Measurements from ENCODE around the gene FOXN4.

Gene FOXN4

DNA sequence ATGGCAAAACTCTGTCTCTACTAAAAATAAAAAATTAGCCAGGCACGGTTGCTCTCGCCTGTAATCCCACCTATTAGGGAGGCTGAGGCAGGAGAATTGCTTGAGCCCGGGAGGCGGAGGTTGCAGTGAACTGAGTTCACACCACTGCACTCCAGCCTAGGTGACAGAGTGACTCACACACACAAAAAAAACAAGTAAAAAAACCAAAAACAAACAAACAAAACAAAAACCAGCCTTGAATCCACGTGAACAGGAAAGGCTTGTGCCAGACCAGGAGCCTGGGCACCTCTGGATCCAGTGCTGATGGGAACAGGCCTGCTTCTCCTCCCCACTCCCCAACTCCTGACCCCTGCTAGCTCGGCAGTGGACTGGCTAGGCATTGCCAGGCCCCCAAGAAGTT, 3.5 kb downstream of the FOXN4 start:
- DNase-seq (ENCODE audit: low read depth, low spot score), result no peak

DNA sequence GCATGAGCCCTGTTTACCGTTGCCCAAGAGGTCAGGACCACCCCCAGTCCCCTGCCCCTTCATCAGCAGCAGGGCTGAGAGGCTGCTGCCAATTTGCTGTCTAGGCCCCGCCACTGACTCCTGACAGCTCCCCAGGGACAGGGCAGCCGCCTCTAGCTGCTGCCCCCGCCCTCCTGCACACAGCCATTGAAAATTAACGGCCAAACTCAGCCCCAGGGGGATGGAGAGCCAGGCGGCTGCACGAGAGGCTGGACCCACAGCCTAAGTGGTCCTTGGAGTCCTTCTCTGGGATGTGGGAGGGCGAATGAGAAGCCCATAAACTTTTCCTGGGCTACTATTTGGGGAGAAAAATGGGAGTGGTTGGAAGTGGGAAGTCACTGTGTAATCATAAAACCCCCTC, 4.6 kb downstream of the FOXN4 start:
- no peak for DNase-seq (ENCODE audit: low read depth, low spot score)

DNA sequence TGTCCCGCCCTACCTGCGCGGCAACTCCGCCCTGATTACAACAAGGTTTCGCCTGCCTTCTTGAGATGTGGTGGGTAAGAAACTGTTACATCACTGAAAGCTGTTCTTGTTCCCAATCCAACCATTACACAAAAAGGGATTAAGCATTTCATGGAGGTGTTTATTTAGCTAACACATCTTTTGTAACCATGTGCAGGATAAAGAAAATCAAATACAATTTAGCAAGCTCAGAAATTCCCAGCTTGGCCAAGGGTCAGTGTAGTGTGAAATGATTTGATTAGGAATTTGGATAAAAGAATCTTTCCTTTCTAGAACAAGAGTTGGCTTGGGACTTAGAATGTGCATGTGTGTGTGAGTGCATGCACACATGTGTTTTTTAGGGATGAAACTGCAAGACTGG, 6.3 kb downstream of the FOXN4 start:
- DNase-seq (ENCODE audit: low read depth, low spot score), result no peak

DNA sequence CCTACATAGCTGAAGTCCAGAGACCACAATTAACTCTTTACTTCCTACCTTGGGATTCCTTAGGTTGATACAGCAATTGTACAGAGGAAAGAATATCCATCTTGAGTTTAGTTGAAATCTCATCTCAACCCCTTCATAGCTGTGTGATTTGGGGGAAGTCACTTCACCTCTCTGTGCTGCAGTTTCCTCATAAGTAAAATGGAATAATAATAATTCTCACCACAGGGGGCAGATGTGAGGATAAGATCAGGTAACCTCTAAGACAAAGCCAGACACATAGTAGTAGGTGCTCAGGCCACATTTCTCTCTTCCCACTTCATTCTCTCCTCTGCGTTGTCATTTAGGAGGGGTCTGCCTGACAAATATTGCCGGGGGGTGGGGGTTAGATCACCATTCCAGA, 6.7 kb downstream of the FOXN4 start:
- no peak for DNase-seq (ENCODE audit: low read depth, low spot score)

DNA sequence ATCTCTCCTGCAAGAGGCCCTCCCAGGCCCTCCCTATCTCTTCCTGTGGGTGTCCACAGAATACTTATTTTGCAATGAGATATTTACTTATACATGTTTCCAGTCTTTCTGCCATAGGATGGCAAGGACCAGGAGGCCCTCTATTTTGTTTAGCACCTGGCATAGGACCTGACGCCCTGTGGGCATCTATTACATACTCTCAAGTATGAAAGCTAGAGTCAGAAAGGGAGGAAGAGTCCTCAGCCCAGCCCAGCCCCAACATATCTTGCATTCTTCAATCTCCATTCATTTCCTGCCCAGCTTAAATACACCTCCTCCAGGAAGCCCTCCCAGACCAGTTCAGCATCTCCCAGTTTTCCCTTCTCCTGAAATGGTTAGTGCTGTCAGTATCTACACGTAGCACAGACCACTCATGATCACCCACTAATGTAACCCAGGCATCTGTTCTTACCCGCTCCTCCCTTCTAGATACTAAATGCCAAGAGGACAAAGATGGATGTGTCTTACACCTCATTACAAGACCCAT, 7.4 kb downstream of the FOXN4 start:
- no peak for DNase-seq (ENCODE audit: low read depth, low spot score)

DNA sequence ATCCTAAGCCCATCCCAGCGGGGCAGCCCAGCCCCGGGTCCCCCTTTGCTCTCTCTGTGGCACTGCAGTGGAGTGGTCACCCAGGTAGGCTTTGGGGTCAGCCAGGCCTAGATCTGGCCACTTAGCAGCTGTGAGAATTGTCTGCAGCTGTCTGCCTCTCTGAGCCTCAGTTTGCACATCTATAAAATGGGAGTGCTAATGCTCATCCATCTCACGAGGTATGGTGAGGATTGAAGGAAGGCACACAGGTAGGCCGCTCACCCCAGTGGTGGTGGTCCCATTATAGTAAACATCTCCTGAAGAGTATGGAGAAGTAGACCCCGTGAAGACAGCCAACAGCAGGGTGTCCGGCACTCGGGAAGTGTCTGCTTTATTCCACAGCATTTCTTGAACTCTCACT, 9.2 kb downstream of the FOXN4 start:
- no peak for DNase-seq (ENCODE audit: low read depth, low spot score)

DNA sequence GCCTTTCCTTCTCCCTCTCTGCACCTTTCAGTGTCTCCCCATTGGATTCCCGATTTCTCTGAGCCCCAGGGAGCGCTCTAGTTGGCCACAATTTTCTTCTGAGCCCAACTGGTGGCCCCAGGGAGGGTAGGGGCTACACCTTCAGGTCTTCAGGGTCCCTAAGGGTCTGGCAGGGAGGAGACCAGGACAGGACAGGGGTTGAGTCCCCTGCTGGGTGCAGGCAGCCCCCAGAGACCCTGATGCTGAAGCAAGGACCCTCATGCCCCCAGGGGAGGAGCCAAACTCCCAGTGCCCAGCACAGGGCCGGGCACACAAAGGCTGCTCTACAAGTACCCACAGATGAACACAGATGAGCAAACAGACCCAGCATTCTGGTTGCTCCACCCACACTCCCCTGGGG, 12.7 kb downstream of the FOXN4 start:
- DNase-seq (ENCODE audit: low read depth, low spot score), result no peak

DNA sequence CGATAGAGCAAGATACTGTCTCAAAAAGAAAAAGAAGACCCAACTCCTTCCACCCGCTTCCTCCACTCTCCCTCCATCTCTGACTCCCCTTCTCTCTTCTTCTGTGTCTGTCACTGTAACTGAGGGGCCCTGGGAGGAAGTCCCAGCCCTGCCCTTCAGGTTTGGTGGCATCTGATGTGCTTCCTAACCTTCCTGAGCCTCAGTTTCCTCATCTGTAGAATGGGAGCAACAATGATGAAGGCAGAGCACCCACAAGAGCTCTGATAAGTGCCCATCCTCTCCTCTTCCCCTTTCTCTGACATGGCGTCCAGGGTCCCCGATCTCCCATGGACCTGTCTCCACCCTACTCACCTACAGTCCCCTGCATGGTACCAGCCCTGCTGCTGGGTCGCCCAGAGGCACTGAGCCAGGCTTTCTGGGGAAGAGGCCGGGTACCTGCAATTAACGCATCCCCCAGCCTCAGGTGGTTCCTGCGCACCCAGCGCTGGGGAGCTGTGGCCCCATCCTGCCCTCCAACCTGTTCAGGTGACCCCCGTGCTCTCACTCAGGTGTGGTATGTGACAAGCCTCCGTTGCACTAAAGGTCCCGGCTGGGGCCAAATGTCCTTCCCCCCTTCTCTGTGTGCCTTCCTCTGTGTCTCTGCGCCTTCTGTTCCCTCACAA, 13.2 kb downstream of the FOXN4 start:
- no peak for DNase-seq (ENCODE audit: low read depth, low spot score)

DNA sequence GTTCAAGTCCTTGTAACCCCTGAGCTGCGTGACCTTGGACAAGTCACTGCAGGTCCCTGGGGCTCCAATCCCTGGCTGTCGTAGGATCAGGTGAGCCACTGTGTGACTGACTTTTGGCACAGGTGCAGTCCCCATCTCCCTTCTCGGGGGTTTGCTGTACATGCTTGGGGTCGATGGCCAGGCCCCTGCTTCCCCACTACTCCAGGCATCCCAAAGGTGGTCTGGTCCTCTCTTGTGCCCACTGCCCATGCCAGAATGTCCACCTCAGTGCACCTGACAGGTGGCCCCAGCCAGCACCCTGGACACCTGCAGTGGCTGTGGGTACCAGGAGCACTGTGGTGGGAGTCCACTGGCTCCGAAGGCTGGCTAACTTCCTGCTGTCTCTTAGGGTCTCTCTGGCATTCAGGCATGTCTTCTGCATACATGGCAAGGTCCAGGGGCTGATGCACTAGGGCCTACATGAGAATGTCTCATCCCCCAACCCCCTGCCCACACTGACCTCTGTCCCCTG, 14.7 kb downstream of the FOXN4 start:
- no peak for DNase-seq (ENCODE audit: low read depth, low spot score)

DNA sequence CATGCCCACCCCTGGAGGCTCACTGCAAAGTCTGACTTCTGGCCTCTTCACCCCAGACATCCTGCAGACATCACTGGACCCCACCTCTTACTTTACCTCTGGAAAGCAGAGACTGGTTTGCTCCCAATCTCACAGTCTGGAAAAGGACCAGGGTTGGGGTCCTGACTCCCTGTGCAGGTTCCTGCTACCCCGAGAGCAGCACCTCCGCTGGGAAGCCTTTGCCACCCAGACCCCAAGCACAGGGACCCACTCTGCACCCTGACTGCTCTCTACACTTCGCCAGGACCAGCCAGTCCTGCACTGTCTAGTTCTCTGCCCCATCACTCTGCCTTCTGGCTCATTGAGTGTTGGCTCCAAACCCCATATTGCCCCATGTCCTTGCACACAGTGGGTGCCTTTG, 16.0 kb downstream of the FOXN4 start:
- DNase-seq (ENCODE audit: low read depth, low spot score), result no peak

DNA sequence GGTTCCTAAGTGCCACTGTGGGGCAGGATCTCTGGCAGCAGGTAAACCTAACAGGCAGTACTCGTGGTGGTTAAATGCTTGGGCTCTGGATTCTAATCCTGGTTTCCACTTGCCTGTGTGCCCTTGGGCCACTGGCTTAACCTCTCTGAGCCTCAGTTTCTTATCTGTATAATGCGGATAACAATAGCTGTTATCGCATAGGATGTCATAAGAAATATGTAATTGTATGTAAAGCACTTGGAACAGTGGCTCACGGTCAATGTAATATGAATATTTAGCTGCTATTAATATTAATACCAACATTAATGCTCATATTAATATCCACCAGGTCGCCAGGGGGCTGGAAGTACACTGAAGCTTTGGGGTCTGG, 16.8 kb downstream of the FOXN4 start:
- no peak for DNase-seq (ENCODE audit: low read depth, low spot score)

DNA sequence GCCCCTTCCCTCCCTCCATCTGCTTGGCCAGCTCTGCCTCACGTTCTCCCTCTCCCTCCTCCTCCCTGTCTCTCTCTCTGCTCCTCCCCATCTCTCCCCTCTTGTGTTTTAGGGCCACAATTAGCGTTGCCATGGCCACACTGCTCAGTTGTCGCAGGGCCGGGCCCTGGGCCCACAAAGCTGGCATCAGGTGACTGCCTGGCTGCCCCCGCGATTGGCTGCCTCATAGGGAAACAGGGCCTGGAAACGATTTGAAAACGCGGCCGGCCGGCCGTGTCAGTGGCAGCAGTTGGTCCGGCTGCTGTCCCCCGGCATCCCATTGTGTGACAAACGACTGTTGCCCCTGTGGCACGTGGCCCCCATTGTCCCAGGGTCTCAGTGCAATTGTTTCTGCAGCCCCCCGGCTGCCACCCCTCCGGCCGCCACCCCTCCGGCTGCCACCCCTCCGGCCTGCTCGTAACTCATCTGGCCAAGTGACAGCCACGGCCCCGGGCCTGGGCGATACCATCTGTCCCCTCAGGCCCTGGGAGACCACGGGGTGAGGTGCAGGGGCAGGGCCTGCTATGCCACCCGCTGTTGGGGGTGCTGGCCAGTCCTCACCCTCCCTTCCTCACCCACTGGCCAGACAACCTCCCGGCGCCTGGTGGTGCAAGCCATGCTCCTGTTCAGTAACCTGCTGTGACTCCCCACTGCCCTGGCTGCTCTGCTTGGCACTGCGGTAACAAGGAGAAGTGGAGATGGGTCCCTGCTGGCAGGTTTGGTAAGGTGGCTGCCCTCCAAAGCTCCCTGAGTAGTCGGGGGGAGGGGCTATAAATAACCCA, 17.4 kb downstream of the FOXN4 start:
- no peak for DNase-seq (ENCODE audit: low read depth, low spot score)

DNA sequence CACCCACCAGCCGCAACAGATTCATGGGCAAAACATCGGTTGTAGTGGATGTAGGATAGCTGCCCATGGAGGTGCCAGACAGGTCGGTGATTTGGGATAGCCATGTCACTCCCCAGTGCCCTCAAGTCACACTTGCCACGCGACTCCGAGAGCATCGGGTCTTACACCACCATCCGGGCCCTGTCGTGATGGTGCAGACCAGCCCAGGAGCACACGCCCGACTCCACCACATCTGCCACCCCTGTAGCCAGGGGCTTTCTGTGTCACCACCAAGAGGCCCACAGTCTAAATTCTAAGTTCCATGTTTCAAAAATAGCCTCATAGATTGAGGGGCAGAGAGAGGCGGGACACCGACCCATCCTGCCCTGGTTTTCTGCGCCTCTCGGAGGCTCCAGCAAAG, 18.0 kb downstream of the FOXN4 start:
- DNase-seq (ENCODE audit: low read depth, low spot score), result no peak

DNA sequence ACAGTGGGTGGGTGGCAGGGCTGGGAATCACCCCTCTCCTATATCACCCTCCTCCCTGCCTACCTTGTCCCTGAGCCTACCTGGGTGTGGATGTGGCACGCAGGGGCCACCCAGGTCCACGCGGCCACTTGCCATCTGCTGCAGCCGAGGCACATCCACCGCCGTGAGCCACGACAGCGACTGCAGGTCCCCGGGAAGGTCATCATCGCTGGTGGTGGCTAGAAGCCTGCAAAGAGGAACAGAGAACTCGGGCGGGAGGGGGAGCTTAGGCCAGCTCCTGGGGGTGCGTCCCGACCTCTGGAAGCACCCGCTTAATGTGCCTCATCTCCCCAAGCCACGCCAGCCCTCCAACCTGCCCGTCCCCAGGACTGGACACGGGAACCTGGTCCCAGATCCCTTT, 19.0 kb downstream of the FOXN4 start:
- DNase-seq (ENCODE audit: low read depth, low spot score), result no peak

DNA sequence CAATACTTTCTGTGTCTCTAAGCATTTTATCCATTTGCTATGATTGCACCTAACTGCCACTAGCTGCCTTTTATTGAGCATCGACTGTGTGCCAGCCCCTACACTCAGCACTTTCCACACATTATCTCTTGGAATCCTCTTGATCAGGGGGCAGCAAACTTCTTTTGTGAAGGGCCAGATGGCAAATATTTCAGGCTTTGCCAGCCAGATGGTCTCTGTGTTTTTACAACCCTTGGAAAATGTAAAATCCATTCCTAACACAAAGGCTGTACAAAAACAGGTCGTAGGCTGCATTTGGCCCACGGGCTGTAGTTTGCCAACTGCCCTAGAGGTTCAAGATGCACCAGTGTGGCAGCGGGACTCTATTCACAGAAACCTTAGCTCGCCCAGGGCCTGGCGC, 19.5 kb downstream of the FOXN4 start:
- no peak for DNase-seq (ENCODE audit: low read depth, low spot score)

DNA sequence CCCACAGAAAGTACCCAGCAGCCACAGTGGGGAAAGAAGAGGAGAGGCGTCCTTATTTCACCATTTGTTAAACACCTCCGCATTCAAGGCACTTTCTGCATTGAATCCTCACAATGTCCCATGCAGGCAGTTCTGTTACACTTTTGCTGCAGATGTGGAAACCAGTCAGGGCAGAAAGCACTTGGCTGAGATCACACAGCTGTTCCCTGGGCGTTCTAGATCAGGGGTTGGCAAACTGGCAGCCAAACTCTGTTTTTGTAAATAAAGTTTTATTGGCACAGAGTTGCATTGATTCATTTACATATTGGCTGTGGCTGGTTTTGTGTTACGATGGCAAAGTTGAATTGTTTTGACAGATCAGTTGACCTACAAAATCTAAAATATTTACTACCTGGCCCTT, 20.1 kb downstream of the FOXN4 start:
- no peak for DNase-seq (ENCODE audit: low read depth, low spot score)

DNA sequence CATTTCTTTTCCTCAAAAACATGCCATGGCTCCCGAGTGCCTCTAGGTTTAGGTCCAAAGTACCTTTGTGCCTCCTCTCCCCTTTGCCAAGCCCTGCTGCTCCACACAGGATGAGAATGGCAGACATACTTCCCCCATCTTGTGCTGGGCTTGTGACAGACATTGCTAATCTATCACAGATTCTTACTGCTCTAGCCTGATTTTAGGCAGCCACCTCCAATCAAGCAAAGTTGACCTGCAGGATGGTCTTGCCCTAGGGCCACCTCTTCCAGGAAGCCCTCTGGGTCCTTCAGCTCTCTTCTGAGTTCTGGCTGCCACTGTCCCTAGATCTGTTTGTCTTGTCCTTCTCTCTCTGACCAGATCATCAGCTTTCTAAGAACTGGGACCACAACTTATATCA, 20.5 kb downstream of the FOXN4 start:
- no peak for DNase-seq (ENCODE audit: low read depth, low spot score)

DNA sequence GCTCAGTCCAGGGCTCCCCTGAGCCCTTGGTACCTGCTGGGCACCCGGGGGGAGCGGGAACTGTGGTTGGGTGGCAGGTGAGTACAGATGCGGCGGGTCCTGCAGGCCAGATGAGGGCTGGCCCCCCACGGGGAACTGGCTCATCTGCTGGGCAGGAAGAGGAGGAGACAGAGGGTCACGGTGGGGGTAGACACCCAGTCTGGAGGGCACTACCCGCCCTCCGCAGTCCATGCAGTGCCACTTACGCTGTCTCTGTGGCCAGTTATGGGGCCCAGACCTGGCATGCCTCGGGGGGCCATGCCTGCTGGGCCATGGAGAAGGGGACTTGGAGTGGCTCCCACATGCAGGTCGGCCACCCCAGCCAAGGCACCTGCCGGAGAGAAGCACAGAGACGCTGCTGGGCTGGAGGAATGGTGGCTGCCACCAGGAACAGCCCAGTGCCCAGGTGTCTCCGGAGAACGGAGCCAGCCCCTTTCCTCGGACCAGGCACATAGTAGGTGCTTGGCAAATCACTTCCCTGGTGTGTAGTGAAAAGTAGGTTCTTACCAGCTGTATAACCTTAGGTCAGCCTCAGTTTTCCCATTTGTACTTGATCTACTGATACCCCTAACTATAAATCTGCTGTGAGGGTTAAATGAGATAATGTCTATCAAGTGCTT, 21.1 kb downstream of the FOXN4 start:
- no peak for DNase-seq (ENCODE audit: low read depth, low spot score)

DNA sequence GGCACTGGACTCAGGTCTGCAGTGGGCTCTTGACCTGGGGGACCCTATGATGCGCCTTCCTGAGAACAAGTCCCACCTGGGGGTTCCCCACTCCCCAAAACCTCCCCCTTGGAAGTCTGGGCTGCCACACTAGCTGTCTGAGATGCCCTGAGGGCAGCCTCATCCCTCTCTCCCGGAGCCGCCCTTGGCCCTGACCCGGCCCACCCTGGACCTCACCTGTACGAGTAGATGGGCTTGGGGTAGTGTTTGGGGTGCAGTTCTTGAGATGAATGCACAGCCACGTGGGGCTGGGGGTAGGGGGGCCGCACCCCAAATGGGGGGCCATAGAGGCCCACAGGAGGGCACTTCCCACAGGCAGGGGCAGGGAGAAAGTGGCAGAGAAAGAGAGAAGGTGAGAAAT, 21.9 kb downstream of the FOXN4 start:
- no peak for DNase-seq (ENCODE audit: low read depth, low spot score)

DNA sequence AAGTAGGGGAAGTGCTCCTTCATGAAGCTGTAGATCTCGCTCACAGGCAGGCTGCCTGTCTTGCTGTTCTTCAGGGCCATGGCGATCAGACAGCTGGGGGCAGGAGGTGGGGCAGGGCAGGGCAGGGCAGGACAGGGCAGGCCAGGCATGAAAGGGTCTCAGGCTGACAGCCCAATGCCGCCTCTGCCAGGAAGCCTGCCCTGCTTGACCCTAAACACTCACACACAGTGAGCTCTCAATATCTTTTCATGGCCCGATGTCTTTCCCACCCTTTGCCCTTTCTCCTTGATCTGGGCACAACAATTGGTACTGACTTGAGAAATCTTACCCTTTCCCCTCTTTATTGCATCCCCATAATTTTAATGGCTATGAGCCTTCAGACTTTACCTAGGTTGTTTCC, 22.4 kb downstream of the FOXN4 start:
- DNase-seq (ENCODE audit: low read depth, low spot score), result no peak

DNA sequence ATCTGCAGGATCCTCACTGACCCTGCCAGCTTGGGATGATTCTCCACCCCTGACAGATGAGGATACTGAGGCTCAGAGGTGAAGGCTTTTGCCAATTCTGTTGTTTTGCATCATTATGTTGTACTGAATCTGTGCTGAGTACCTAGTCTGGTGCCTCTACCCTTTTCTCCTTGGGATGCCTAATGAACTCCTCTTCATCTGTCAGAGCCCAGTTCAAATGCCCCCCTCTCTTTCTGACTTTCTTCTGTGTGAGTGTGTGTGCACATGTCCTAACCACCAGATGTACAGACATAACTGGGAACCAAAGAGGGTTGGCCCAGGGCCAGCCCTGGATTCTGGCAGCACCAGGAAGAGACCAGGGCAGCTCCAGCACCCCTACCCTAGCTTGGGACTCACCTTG, 22.8 kb downstream of the FOXN4 start:
- no peak for DNase-seq (ENCODE audit: low read depth, low spot score)

DNA sequence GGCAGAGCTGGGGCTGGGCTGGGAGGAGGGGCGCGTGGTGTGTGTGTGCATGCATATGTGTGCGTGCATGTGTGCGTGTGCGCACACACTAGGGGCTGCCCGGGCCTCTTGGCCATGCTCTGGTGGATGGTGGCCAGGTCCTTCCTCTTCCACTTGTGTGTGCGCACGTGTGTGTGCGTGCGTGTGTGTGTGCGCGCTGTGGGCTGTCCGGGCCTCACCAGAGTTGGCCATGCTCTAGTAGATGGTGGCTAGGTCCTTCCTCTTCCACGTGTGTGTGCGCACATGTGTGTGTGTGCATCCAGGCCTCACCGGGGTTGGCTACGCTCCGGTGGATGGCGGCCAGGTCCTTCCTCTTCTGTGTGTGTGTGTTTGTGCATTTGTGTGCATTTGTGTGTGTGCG, 24.7 kb downstream of the FOXN4 start:
- no peak for DNase-seq (ENCODE audit: low read depth, low spot score)

DNA sequence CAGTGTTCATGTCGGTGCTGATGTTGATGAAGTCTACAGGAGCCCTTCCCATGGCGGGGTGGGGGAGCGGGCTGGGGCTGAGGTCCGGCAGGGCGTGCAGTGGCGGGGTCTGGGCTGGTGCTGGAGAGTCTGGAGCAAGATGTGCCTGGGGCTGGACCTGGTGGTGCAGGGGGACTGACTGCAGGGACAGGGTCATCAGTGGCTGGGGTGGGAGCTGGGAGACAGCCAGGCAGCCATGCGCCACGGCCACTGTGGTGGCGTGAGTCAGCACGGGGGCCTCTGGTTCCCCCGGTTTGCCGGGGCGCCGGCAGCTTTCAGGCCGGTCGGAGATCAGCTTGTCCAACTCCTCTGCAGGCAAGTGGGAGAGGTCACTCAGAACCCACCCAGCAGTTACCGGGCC, 27.6 kb downstream of the FOXN4 start:
- DNase-seq (ENCODE audit: low read depth, low spot score), result no peak
